HG03097 (cell line): ENCODE measurements around the gene PLEKHH2.
"Not testable (repeated sequence)": the region's sequence is repeated elsewhere in the genome, so short reads cannot be mapped to it uniquely, and the experiment has no call there.

Experiments used
- ATAC-seq: cut with Tn5 transposase; IDR thresholded peaks from one replicate; pipeline ENCODE4 v1.9.1; 2021; ENCODE audit not compliant: unreplicated experiment, low FRiP score

PLEKHH2 gene

DNA sequence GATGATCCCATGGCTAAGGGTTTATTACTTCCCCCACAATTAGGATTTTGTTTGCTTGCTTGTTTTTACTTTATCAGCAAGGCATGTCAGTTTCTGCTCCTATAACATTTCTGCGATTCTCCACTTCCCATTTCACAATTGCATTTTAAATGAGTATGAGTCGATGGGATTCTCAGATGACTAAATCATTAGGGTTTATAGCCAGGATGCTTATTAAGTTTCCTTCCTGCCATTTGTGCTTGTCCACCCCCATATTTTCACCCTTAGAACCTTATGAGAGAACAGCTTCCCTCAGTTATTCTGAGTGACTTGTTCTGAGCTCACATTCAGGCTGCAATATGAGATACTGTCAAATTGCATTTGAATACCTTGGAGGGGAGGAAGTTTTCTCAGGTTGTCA lies 77.1 kb downstream of the PLEKHH2 start:
- ATAC-seq = no peak

- no peak for ATAC-seq
These were observed 78.4 kb downstream of the PLEKHH2 start for GRCh38 chr2:43715300-43716098.

GRCh38 chr2:43717322-43717721 lies 80.3 kb downstream of the PLEKHH2 start:
- ATAC-seq = no peak

DNA sequence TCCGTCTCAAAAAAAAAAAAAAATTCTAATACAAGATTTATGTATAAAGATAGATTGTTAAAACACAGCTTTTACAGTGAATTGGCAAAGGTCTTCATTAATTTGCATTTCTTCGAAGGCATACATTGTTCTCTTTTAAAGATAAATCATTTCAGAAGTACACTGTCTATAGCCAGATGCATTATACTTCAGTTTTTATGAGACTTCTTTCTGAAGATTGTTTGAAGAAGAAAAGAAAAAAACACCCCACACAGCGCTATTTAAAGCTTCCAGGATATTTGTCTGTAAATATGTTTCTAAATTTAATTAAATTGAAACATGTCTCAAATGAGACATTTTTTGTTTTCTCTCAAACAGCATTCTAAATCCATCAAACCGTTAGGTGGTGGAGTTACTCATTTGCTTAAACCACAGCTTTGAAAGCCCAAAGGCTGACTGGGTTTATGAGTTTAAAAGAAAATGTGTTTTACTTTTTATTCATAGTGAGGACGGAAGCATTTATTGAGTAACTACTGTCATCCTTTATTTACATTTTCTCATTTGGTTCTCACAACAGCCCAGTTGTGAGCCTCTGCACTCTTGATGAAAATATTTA lies 81.6 kb downstream of the PLEKHH2 start:
- ATAC-seq = no peak

- ATAC-seq = no peak
These were observed 87.9 kb downstream of the PLEKHH2 start for GRCh38 chr2:43724728-43725526.

DNA sequence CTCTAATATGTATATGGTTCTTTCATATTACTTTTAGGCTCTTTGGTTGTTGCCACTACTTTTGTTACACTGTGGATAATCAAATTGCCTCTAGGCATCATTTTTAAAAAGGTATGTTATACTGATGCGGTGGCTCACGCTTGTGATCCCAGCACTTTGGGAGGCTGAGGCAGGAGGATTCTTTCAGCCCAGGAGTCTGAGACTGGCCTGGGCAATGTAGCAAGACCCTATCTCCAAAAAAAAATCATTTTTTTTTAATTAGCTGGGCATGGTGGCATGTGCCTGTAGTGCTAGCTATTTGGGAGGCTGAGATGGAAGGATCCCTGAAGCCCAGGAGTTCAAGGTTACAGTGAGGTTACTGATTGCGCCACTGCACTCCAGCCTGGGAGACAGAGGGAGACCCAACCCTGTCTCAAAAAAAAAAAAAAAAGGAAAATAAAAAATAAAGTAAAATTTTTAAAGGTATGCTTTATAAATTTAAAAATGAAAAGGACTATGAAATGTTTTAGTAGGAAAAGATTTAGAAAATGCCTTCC lies 88.7 kb downstream of the PLEKHH2 start:
- ATAC-seq = no peak

- ATAC-seq = not testable (repeated sequence)
These were observed 90.0 kb downstream of the PLEKHH2 start for GRCh38 chr2:43726961-43727633.

DNA sequence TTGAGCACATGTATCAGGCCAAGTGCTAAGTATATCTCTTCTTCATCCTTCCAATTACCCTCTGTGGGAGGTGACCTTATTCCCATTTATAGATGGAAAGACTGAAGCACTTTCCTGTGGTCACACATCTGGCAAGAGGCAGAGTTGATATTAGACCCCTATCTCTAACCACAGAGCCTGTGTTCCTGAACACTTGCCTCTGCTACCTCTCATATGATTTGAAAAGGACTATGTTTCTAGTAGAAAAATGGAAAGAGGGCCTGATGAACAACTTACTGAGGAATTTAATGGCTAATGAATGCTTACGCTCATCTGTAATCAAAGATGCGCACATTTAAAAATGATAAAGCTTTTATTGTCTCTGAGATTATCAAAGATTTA lies 90.6 kb downstream of the PLEKHH2 start:
- no peak for ATAC-seq

- no peak for ATAC-seq
These were observed 92.6 kb downstream of the PLEKHH2 start for GRCh38 chr2:43729491-43730174.

- no peak for ATAC-seq
These were observed 94.2 kb downstream of the PLEKHH2 start for GRCh38 chr2:43731211-43731610.

DNA sequence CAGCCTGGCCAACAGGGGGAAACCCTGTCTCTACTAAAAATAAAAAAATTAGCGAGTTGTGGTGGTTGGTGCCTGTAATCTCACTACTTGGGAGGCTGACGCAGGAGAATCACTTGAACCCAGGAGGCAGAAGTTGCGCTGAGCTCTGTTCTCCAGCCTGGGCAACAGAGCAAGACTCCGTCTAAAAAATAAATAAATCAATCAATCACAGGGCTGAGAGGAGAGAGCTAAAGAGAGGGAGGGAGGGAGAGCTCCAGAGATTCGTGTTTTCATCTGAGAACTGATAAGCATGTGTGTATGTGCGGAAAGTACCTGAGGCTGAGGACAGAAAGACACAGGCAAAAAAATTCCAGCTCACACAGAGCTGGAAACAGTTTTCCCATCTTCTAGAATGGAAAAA lies 99.6 kb downstream of the PLEKHH2 start:
- no peak for ATAC-seq

DNA sequence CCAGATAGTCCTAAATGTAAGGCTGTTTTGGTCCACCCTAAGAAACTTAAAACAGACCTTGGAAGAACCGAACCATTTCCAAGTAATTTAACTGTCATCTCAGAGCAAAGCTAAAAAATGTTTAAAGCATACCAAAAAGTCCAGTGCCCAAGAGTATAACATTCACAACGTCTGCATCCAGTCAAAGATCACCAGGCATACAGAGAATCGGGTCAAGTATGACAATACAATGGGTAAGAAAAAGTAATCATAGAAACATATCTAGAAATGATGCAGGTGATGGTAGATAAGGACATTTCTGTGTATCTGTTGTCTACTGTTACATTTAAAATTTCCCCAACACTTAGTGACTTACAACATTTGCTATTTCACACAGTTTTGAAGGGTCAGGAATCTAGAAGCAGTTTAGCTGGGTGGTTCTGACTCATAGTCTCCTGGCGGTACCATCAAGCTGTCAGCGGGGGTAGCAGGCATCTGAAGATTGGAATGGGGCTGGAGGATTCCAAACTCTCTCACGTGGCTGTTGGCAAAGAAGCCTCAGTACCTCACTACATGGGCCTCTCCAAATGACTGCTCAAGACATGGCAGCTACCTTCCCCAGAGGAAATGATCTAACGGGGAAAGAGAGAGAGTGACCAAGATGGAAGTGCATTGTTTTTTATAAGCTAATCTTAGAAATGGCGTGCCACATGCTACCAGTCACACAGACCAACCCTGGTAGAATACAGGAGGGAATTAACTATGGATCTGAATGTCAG lies 100.2 kb downstream of the PLEKHH2 start:
- no peak for ATAC-seq

GRCh38 chr2:43737855-43738254 lies 100.8 kb downstream of the PLEKHH2 start:
- ATAC-seq = no peak

GRCh38 chr2:43738257-43738656 lies 101.2 kb downstream of the PLEKHH2 start:
- no peak for ATAC-seq

DNA sequence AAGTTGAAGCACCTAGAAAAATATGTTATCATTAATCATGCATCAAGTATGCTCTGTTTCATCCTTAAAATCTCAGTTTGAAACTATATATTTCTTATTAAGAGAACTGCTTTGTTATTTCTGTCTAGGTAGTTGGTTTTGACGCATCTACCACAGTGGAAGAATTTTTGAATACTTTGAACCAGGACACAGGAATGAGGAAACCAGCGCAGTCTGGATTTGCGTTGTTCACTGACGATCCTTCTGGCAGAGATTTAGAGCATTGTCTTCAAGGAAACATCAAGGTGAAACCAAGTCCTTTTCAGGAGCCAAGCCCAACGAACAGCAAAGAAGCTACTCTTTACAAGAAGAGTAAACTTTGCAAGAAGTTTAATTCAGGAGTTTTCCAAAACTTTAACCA lies 106.6 kb downstream of the PLEKHH2 start:
- ATAC-seq = no peak

GRCh38 chr2:43745457-43745856 lies 108.4 kb downstream of the PLEKHH2 start:
- ATAC-seq = no peak

DNA sequence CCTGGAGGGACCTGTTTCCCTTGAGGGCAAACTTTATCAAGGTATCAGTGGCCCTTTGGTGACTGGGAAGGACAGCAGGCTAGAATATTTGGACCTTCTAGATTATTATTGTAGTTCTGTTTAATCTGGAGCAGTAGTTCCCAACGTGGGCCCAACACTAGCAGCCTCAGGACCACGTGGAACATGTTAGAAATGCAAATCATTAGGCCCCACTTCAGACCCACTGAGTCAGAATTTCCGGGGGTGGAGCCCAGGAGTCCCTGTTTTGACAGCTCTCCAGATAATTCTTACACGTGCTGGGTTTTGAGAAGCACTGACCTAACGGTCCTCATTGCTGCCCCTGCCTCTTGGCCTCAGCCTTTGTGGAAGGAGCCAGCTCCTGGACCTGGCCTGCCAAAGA lies 111.3 kb downstream of the PLEKHH2 start:
- ATAC-seq = no peak

GRCh38 chr2:43749583-43749982 lies 112.5 kb downstream of the PLEKHH2 start:
- ATAC-seq = no peak

- no peak for ATAC-seq
These were observed 114.5 kb downstream of the PLEKHH2 start for GRCh38 chr2:43751476-43751990.
